CD14-positive monocyte (primary cell): ENCODE results near the gene ASTN1. TPM values are rescaled to one million over a fixed set of nuclear protein-coding genes. Genes with fewer than 3 reads are reported as not detected.
A peak's percentile ranks its signal among the peaks of the same experiment; 100 is the strongest.

Experiments
- DNase-seq, 3 donors: peaks; one replicate each; pipeline ENCODE4 v3.0.0-alpha.2; 2011 to 2022
- H2AFZ ChIP-seq: 2 replicates; pipeline ENCODE4 v1.6.0; 2012; ENCODE audit warnings: mild to moderate bottlenecking, low read depth, low read length, inconsistent platforms; ENCODE audit not compliant: insufficient read depth, poor library complexity, severe bottlenecking
- H3K27ac ChIP-seq, 2 donors: 1 replicate in 1 of 2; 2 replicates in 1 of 2; pipeline ENCODE4 v1.5.1; 2012 to 2013; ENCODE audit warnings: low read length in 2 of 2, control low read depth in 1 of 2, inconsistent platforms in 1 of 2, low read depth in 1 of 2, mild to moderate bottlenecking in 1 of 2
- H3K27me3 ChIP-seq, 2 donors: one replicate each; pipeline versions ENCODE4 v1.6.0 to v1.6.1; 2011 to 2013; ENCODE audit warnings: low read length in 2 of 2; ENCODE audit not compliant: control insufficient read depth in 2 of 2, insufficient read depth in 2 of 2
- H3K36me3 ChIP-seq, 2 donors: replicated peaks in 1 of 2; 1 replicate in 1 of 2; 2 replicates in 1 of 2; pipeline versions ENCODE4 v1.5.1 to v1.6.1; 2012 to 2013; ENCODE audit warnings: low read length in 2 of 2, control low read depth in 1 of 2, inconsistent platforms in 1 of 2, mild to moderate bottlenecking in 1 of 2; ENCODE audit not compliant: insufficient read depth in 2 of 2, control insufficient read depth in 1 of 2
- H3K4me1 ChIP-seq, 2 donors: 1 replicate in 1 of 2; 2 replicates in 1 of 2; pipeline versions ENCODE4 v1.5.1 to v1.6.1; 2012 to 2013; ENCODE audit warnings: low read length in 2 of 2, control low read depth in 1 of 2, inconsistent platforms in 1 of 2, mild to moderate bottlenecking in 1 of 2, moderate library complexity in 1 of 2; ENCODE audit not compliant: insufficient read depth in 2 of 2, control insufficient read depth in 1 of 2
- H3K4me2 ChIP-seq: replicated peaks from 2 replicates; pipeline ENCODE3; 2012; ENCODE audit warnings: low read length, moderate library complexity, mild to moderate bottlenecking; ENCODE audit not compliant: poor library complexity, severe bottlenecking; ENCODE audit errors: extremely low read depth
- H3K4me3 ChIP-seq, 3 experiments: fragments of 200-600 bp in 1 of 3; sonication (generic) in 1 of 3; replicated peaks in 1 of 3; 1 replicate in 2 of 3; 2 replicates in 1 of 3; pipeline ENCODE4 v1.5.1; 2011 to 2013; ENCODE audit warnings: low read length in 3 of 3, mild to moderate bottlenecking in 3 of 3, control low read depth in 2 of 3, low read depth in 2 of 3, inconsistent platforms in 1 of 3, moderate library complexity in 1 of 3
- H3K79me2 ChIP-seq: 2 replicates; pipeline ENCODE4 v1.6.0; 2012; ENCODE audit warnings: mild to moderate bottlenecking, control low read depth, inconsistent platforms, low read length, moderate library complexity; ENCODE audit not compliant: insufficient read depth
- H3K9ac ChIP-seq: 2 replicates; pipeline ENCODE4 v1.6.0; 2017; ENCODE audit warnings: low read length, mild to moderate bottlenecking; ENCODE audit not compliant: insufficient read depth, poor library complexity, severe bottlenecking
- H3K9me3 ChIP-seq, 2 donors: replicated peaks in 1 of 2; 1 replicate in 1 of 2; 2 replicates in 1 of 2; pipeline versions ENCODE4 v1.5.1 to v1.6.1; 2012 to 2013; ENCODE audit warnings: low read length in 2 of 2, control low read depth in 1 of 2; ENCODE audit not compliant: control insufficient read depth in 1 of 2, insufficient read depth in 1 of 2
- H4K20me1 ChIP-seq: 2 replicates; pipeline ENCODE4 v1.6.0; 2012; ENCODE audit warnings: mild to moderate bottlenecking, low read length, control low read depth, moderate library complexity; ENCODE audit not compliant: insufficient read depth
- H3K27ac Mint-ChIP-seq, 7 donors: one replicate each; pipeline ENCODE4 v1.8.0; 2020; ENCODE audit warnings: mild to moderate bottlenecking in 7 of 7, mixed read lengths in 7 of 7, moderate library complexity in 6 of 7, inconsistent platforms in 2 of 7
- H3K27me3 Mint-ChIP-seq, 3 donors: one replicate each; pipeline ENCODE4 v1.8.0; 2021 to 2022; ENCODE audit warnings: low read depth in 3 of 3, mild to moderate bottlenecking in 3 of 3, mixed read lengths in 3 of 3, moderate library complexity in 3 of 3, inconsistent platforms in 1 of 3
- H3K36me3 Mint-ChIP-seq, 2 donors: one replicate each; pipeline ENCODE4 v1.8.0; 2020; ENCODE audit warnings: mixed read lengths in 2 of 2, inconsistent platforms in 1 of 2, mild to moderate bottlenecking in 1 of 2
- H3K4me1 Mint-ChIP-seq: one replicate; pipeline ENCODE4 v1.8.0; 2020; ENCODE audit warnings: mild to moderate bottlenecking, mixed read lengths
- H3K4me3 Mint-ChIP-seq, 2 donors: one replicate each; pipeline ENCODE4 v1.8.0; 2020; ENCODE audit warnings: mild to moderate bottlenecking in 2 of 2, mixed read lengths in 2 of 2, moderate library complexity in 1 of 2
- H3K9me3 Mint-ChIP-seq, 7 donors: one replicate each; pipeline ENCODE4 v1.8.0; 2020 to 2022; ENCODE audit warnings: mixed read lengths in 7 of 7, mild to moderate bottlenecking in 6 of 7, moderate library complexity in 6 of 7, inconsistent platforms in 2 of 7
- WGBS: methylation state at CpG from one replicate; pipeline ENCODE4 v1.1.5; 2013; ENCODE audit warnings: missing lambda C conversion rate; ENCODE audit not compliant: insufficient coverage; 5-methylcytosine and 5-hydroxymethylcytosine counted together
- intact Hi-C, 2 donors: fragments of 100-400 bp; cut with micrococcal nuclease; formaldehyde crosslinking; loops; one replicate each; pipeline versions ENCODE4 v1.15.0 to v1.15.1; 2023
- polyA plus RNA-seq, 3 donors: library from polyadenylated mRNA; depleted of rRNA in 1 of 3; unstranded in 2 of 3; stranded (reverse) in 1 of 3; fragments of 300-500 nt in 2 of 3; fragments of >200 nt in 1 of 3; fragmentation: Illumina TruSeq in 2 of 3; gene quantifications; 1 replicate in 2 of 3; 2 replicates in 1 of 3; pipeline ENCODE4 v1.2.3, GENCODE V29; 2012 to 2021
- TF ChIP-seq, protein P1 (sequence below): fragments of 200-600 bp; IDR thresholded peaks from one replicate; pipeline ENCODE4 v1.8.0; 2022; ENCODE audit warnings: antibody characterized with exemption, mild to moderate bottlenecking

Gene ASTN1
- polyA plus RNA-seq, 3 donors = not detected

DNA sequence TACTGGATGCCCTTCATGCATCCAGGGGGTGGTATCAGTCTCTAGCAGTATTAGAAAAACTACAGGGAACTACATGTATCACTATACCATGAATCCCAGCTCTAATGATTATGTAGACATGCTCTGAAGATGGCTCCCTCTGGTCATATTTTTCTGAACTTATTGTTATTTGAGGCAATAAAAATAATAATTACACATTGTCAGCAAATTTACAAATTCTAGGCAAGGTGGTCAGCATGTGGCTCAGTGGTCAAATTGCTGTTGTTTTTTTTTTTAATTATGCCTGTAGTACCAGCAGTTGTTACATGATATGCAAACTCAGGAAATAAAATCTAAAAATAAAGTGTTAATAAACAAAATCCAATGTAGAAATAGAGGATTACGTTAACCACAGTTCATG is 22.5 kb downstream of the ASTN1 start:
- DNase-seq = no peak
- H3K27ac Mint-ChIP-seq = no peak overlapping the region
- TF ChIP-seq, protein P1, sequence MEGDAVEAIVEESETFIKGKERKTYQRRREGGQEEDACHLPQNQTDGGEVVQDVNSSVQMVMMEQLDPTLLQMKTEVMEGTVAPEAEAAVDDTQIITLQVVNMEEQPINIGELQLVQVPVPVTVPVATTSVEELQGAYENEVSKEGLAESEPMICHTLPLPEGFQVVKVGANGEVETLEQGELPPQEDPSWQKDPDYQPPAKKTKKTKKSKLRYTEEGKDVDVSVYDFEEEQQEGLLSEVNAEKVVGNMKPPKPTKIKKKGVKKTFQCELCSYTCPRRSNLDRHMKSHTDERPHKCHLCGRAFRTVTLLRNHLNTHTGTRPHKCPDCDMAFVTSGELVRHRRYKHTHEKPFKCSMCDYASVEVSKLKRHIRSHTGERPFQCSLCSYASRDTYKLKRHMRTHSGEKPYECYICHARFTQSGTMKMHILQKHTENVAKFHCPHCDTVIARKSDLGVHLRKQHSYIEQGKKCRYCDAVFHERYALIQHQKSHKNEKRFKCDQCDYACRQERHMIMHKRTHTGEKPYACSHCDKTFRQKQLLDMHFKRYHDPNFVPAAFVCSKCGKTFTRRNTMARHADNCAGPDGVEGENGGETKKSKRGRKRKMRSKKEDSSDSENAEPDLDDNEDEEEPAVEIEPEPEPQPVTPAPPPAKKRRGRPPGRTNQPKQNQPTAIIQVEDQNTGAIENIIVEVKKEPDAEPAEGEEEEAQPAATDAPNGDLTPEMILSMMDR = no peak
- intact Hi-C loops = no loop called here
- no peaks in the 10 kb centered on the region for H3K4me1 Mint-ChIP-seq
- no peaks in the 10 kb centered on the region for H3K27me3 ChIP-seq
- no CpG with 5 or more reads among the region's 1 CpG for WGBS
- H3K27me3 Mint-ChIP-seq = no peaks in the 10 kb centered on the region
- peaks cover 0 to 10% (median 2%) of the 10 kb centered on the region in 7 donors for H3K9me3 Mint-ChIP-seq
- no peak overlapping the region for H3K4me3 Mint-ChIP-seq
- H3K9me3 ChIP-seq = no peaks in the 10 kb centered on the region
- H3K9ac ChIP-seq = no peak overlapping the region
- H3K36me3 Mint-ChIP-seq = no peaks in the 10 kb centered on the region
- no peaks in the 10 kb centered on the region for H3K36me3 ChIP-seq
- no peak overlapping the region for H2AFZ ChIP-seq
- H3K4me2 ChIP-seq = no peak overlapping the region
- H3K79me2 ChIP-seq = no peaks in the 10 kb centered on the region
- no peaks in the 10 kb centered on the region for H4K20me1 ChIP-seq
- no peak overlapping the region for H3K4me3 ChIP-seq
- H3K27ac ChIP-seq = no peak overlapping the region
- H3K4me1 ChIP-seq = no peaks in the 10 kb centered on the region

DNA sequence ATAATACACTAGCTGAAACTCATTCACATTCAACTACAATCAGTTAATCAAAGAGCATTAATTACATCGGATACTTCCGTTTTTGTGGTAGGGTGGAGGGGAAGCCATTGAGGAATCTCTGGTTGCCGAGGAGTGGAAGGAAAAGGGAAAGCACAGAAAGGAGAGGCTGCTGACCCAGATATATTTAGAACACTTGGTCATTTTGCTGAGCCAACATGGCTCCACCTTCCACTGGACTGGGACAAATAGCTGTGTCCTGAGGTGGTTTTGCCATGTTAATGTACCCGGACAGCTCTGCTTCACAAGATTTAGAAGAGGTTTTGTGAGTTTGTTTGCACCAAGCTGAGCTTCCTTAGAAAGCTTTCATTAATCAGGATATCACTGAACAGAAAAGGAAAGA is 26.2 kb downstream of the ASTN1 start:
- WGBS = 71% methylated on average over 1 of the region's 4 CpGs
- intact Hi-C loops = no loop called here

More for the DNA sequence above, 26.2 kb downstream of the ASTN1 start:
- no peaks in the 10 kb centered on the region for H3K79me2 ChIP-seq
- H3K4me2 ChIP-seq = no peak overlapping the region
- H3K27me3 ChIP-seq = no peaks in the 10 kb centered on the region
- H3K27me3 Mint-ChIP-seq = no peaks in the 10 kb centered on the region
- no peaks in the 10 kb centered on the region for H3K36me3 Mint-ChIP-seq
- no peaks in the 10 kb centered on the region for H3K36me3 ChIP-seq
- H3K9me3 ChIP-seq = no peaks in the 10 kb centered on the region
- no peak overlapping the region for H3K4me3 ChIP-seq
- no peak for DNase-seq
- H4K20me1 ChIP-seq = no peaks in the 10 kb centered on the region
- TF ChIP-seq, protein P1 = no peak
- no peak overlapping the region for H2AFZ ChIP-seq
- no peaks in the 10 kb centered on the region for H3K4me1 Mint-ChIP-seq
- no peak overlapping the region for H3K27ac ChIP-seq
- H3K9me3 Mint-ChIP-seq = peaks cover 0 to 7% (median 2%) of the 10 kb centered on the region in 7 donors
- H3K4me3 Mint-ChIP-seq = no peak overlapping the region
- no peaks in the 10 kb centered on the region for H3K4me1 ChIP-seq
- H3K9ac ChIP-seq = no peak overlapping the region
- peak overlapping the region in 1 of 7 donors; percentile 65 for H3K27ac Mint-ChIP-seq
